Neural progenitor cell (in vitro differentiated cells): ENCODE measurements around the gene LTBP1. TPM values are rescaled to one million over a fixed set of nuclear protein-coding genes. Genes with fewer than 3 reads are reported as not detected.

Source experiments
- DNase-seq: peaks from one replicate; pipeline ENCODE4 v3.0.0-alpha.2; 2016; ENCODE audit warnings: low spot score
- H2AFZ ChIP-seq: fragments of 200-600 bp; sonication (generic); replicated peaks from 2 replicates; pipeline ENCODE4 v1.6.1; 2016; ENCODE audit warnings: antibody characterized with exemption
- H3F3A ChIP-seq: fragments of 200-600 bp; sonication (generic); 2 replicates; pipeline ENCODE4 v1.6.1; 2016; ENCODE audit warnings: antibody characterized with exemption, low read depth
- H3K27ac ChIP-seq: fragments of 200-600 bp; sonication (generic); 2 replicates; pipeline ENCODE4 v1.5.1; 2016; ENCODE audit warnings: mild to moderate bottlenecking
- H3K27me3 ChIP-seq: fragments of 200-600 bp; sonication (generic); 2 replicates; pipeline ENCODE4 v1.6.1; 2016; ENCODE audit warnings: mild to moderate bottlenecking, moderate library complexity
- H3K36me3 ChIP-seq: fragments of 200-600 bp; sonication (generic); 2 replicates; pipeline ENCODE4 v1.5.1; 2016
- H3K4me1 ChIP-seq: fragments of 200-600 bp; sonication (generic); 2 replicates; pipeline ENCODE4 v1.6.1; 2016; ENCODE audit warnings: mixed run types
- H3K4me2 ChIP-seq: fragments of 200-600 bp; sonication (generic); 2 replicates; pipeline ENCODE4 v1.6.1; 2016
- H3K4me3 ChIP-seq: fragments of 200-600 bp; sonication (generic); 2 replicates; pipeline ENCODE4 v1.5.1; 2016
- H3K79me2 ChIP-seq: fragments of 200-600 bp; sonication (generic); 2 replicates; pipeline ENCODE4 v1.6.1; 2016; ENCODE audit warnings: low read depth
- H3K9ac ChIP-seq: fragments of 200-600 bp; sonication (generic); 2 replicates; pipeline ENCODE4 v1.6.1; 2016
- H3K9me3 ChIP-seq: fragments of 200-600 bp; sonication (generic); 2 replicates; pipeline ENCODE4 v1.5.1; 2016; ENCODE audit warnings: low read depth
- H4K20me1 ChIP-seq: fragments of 200-600 bp; sonication (generic); 2 replicates; pipeline ENCODE4 v1.6.1; 2016; ENCODE audit warnings: low read depth
- H3K27ac Mint-ChIP-seq: 3 replicates; pipeline ENCODE4 v1.8.0; 2021; ENCODE audit warnings: mixed read lengths
- H3K27me3 Mint-ChIP-seq: 2 replicates; pipeline ENCODE4 v1.8.0; 2022; ENCODE audit warnings: low read depth, mild to moderate bottlenecking, inconsistent platforms, moderate library complexity, mixed read lengths; ENCODE audit not compliant: insufficient read depth
- H3K36me3 Mint-ChIP-seq: 3 replicates; pipeline ENCODE4 v1.8.0; 2021; ENCODE audit warnings: mixed read lengths
- H3K4me1 Mint-ChIP-seq: 3 replicates; pipeline ENCODE4 v1.8.0; 2021; ENCODE audit warnings: mixed read lengths
- H3K4me3 Mint-ChIP-seq: 3 replicates; pipeline ENCODE4 v1.8.0; 2021; ENCODE audit warnings: mild to moderate bottlenecking, moderate library complexity, mixed read lengths
- H3K9me3 Mint-ChIP-seq: 3 replicates; pipeline ENCODE4 v1.8.0; 2020; ENCODE audit warnings: mixed read lengths
- CTCF ChIP-seq: fragments of 200-600 bp; sonication (generic); IDR thresholded peaks from 2 replicates; pipeline ENCODE4 v1.5.1; 2017; ENCODE audit warnings: antibody characterized with exemption, mild to moderate bottlenecking
- EZH2 ChIP-seq: fragments of 200-600 bp; sonication (generic); IDR thresholded peaks from 2 replicates; pipeline ENCODE4 v1.6.1; 2017; ENCODE audit warnings: antibody characterized with exemption, mild to moderate bottlenecking, moderate library complexity
- EZH2phosphoT487 ChIP-seq: fragments of 200-600 bp; sonication (generic); IDR thresholded peaks from 2 replicates; pipeline ENCODE4 v1.6.1; 2017; ENCODE audit warnings: antibody characterized with exemption
- total RNA-seq: library from RNA; depleted of rRNA; stranded (reverse); fragments of >200 nt; gene quantifications from 2 replicates; pipeline ENCODE4 v1.2.3, GENCODE V29; 2015; ENCODE audit warnings: low replicate concordance

The LTBP1 gene
- total RNA-seq, 1 donor from 2014 or later, result 50.5 TPM

GRCh38 chr2:33022989-33023727 is 76.4 kb downstream of the LTBP1 start:
- no peak overlapping the region for H3K4me3 Mint-ChIP-seq
- Histone ChIP-seq H3F3A (no peaks in the 10 kb centered on the region), H3K27ac (no peak overlapping the region), H3K9me3 (no peaks in the 10 kb centered on the region), H3K4me1 (peaks cover 10% of the 10 kb centered on the region), H3K4me2 (no peak overlapping the region), H3K27me3 (no peaks in the 10 kb centered on the region), H3K79me2 (no peaks in the 10 kb centered on the region), H2AFZ (no peak overlapping the region), H3K4me3 (no peak overlapping the region), H3K36me3 (no peaks in the 10 kb centered on the region), H3K9ac (no peak overlapping the region), H4K20me1 (no peaks in the 10 kb centered on the region)
- H3K36me3 Mint-ChIP-seq, result peaks cover 13% of the 10 kb centered on the region
- H3K9me3 Mint-ChIP-seq, result peaks cover 5% of the 10 kb centered on the region
- H3K27ac Mint-ChIP-seq, result no peak overlapping the region
- peaks cover 4% of the 10 kb centered on the region for H3K27me3 Mint-ChIP-seq
- H3K4me1 Mint-ChIP-seq, result peaks cover 16% of the 10 kb centered on the region
- TF ChIP-seq EZH2phosphoT487, result no peak
- TF ChIP-seq CTCF, result no peak
- TF ChIP-seq EZH2, result no peak
- DNase-seq, result no peak

GRCh38 chr2:33023728-33024500 is 77.2 kb downstream of the LTBP1 start:
- H3K9me3 ChIP-seq, result no peaks in the 10 kb centered on the region
- H3K9me3 Mint-ChIP-seq, result peaks cover 5% of the 10 kb centered on the region
- H3K27ac ChIP-seq, result no peak overlapping the region
- no peak overlapping the region for H3K4me3 Mint-ChIP-seq
- no peaks in the 10 kb centered on the region for H4K20me1 ChIP-seq
- no peak overlapping the region for H3K4me2 ChIP-seq
- H3K36me3 ChIP-seq, result no peaks in the 10 kb centered on the region
- no peak overlapping the region for H3K4me3 ChIP-seq
- no peak overlapping the region for H3K9ac ChIP-seq
- no peak for DNase-seq
- peaks cover 10% of the 10 kb centered on the region for H3K4me1 ChIP-seq
- no peaks in the 10 kb centered on the region for H3F3A ChIP-seq
- H3K4me1 Mint-ChIP-seq, result peaks cover 14% of the 10 kb centered on the region
- no peaks in the 10 kb centered on the region for H3K79me2 ChIP-seq
- H3K36me3 Mint-ChIP-seq, result peaks cover 13% of the 10 kb centered on the region
- H2AFZ ChIP-seq, result no peak overlapping the region
- no peak overlapping the region for H3K27ac Mint-ChIP-seq
- no peaks in the 10 kb centered on the region for H3K27me3 ChIP-seq
- TF ChIP-seq EZH2 (no peak), EZH2phosphoT487 (no peak), CTCF (no peak)
- H3K27me3 Mint-ChIP-seq, result peaks cover 3% of the 10 kb centered on the region

- H3K36me3 Mint-ChIP-seq, result peaks cover 12% of the 10 kb centered on the region
- H3K9me3 Mint-ChIP-seq, result peaks cover 5% of the 10 kb centered on the region
- H3K27me3 Mint-ChIP-seq, result peaks cover 2% of the 10 kb centered on the region
- peaks cover 5% of the 10 kb centered on the region for H3F3A ChIP-seq
- no peak overlapping the region for H3K4me2 ChIP-seq
- no peak for TF ChIP-seq CTCF
- no peak for TF ChIP-seq EZH2
- TF ChIP-seq EZH2phosphoT487, result no peak
- H3K4me3 Mint-ChIP-seq, result no peak overlapping the region
- H2AFZ ChIP-seq, result no peak overlapping the region
- no peaks in the 10 kb centered on the region for H3K27me3 ChIP-seq
- H3K9me3 ChIP-seq, result no peaks in the 10 kb centered on the region
- no peak overlapping the region for H3K27ac Mint-ChIP-seq
- no peak for DNase-seq
- H4K20me1 ChIP-seq, result no peaks in the 10 kb centered on the region
- H3K4me3 ChIP-seq, result no peak overlapping the region
- H3K4me1 ChIP-seq, result peaks cover 14% of the 10 kb centered on the region
- H3K79me2 ChIP-seq, result no peaks in the 10 kb centered on the region
- no peak overlapping the region for H3K27ac ChIP-seq
- H3K9ac ChIP-seq, result no peak overlapping the region
- H3K36me3 ChIP-seq, result no peaks in the 10 kb centered on the region
- peaks cover 18% of the 10 kb centered on the region for H3K4me1 Mint-ChIP-seq
Measured at GRCh38 chr2:33024758-33025157, 78.0 kb downstream of the LTBP1 start.
